Gastroesophageal sphincter (tissue), 4 donors: ENCODE data around the gene ZNF483. TPM values are rescaled to one million over a fixed set of nuclear protein-coding genes. Genes with fewer than 3 reads are reported as not detected.

Source experiments
- ATAC-seq: fragments of 150-250 bp; one replicate; pipeline ENCODE4 v1.9.1; 2016; ENCODE audit warnings: mild to moderate bottlenecking, moderate library complexity
- H3K27ac ChIP-seq, 4 donors: fragments of 200-600 bp; sonication (generic) in 3 of 4; 1 replicate in 3 of 4; 2 replicates in 1 of 4; pipeline ENCODE4 v1.5.1; 2016 to 2019
- H3K27me3 ChIP-seq: fragments of 200-600 bp; sonication (generic); one replicate; pipeline ENCODE4 v1.5.1; 2019
- H3K36me3 ChIP-seq, 2 donors: fragments of 200-600 bp; sonication (generic); one replicate each; pipeline ENCODE4 v1.5.1; 2019; ENCODE audit warnings: control low read depth in 1 of 2
- H3K4me1 ChIP-seq, 3 donors: fragments of 200-600 bp; sonication (generic); 1 replicate in 2 of 3; 2 replicates in 1 of 3; pipeline ENCODE4 v1.5.1; 2016 to 2019; ENCODE audit warnings: control low read depth in 2 of 3
- H3K4me3 ChIP-seq, 2 donors: fragments of 200-600 bp; sonication (generic); one replicate each; pipeline ENCODE4 v1.5.1; 2019; ENCODE audit warnings: mild to moderate bottlenecking in 1 of 2, moderate library complexity in 1 of 2
- H3K9me3 ChIP-seq, 3 donors: fragments of 200-600 bp; sonication (generic); one replicate each; pipeline ENCODE4 v1.5.1; 2017 to 2019; ENCODE audit warnings: control low read depth in 2 of 3
- EP300 ChIP-seq: sonication (generic); formaldehyde crosslinking; IDR thresholded peaks from one replicate; pipeline ENCODE4 v1.6.1; 2017; ENCODE audit warnings: antibody characterized with exemption, mild to moderate bottlenecking
- POLR2A ChIP-seq, 2 donors: fragments of 450-650 bp; IDR thresholded peaks; one replicate each; pipeline ENCODE4 v1.6.1; 2017; ENCODE audit warnings: antibody characterized with exemption in 2 of 2, mild to moderate bottlenecking in 2 of 2, moderate library complexity in 1 of 2
- POLR2AphosphoS5 ChIP-seq: sonication (generic); formaldehyde crosslinking; IDR thresholded peaks from one replicate; pipeline ENCODE4 v1.6.1; 2017; ENCODE audit warnings: antibody characterized with exemption
- WGBS, 2 donors: methylation state at CpG; one replicate each; pipeline ENCODE4 v1.1.5; 2018; ENCODE audit warnings: low coverage in 1 of 2; 5-methylcytosine and 5-hydroxymethylcytosine counted together
- total RNA-seq, 4 donors: library from RNA; depleted of rRNA; stranded (reverse); fragments of >200 nt; gene quantifications; one replicate each; pipeline ENCODE4 v1.1.0, GENCODE V29; 2016
- TF ChIP-seq, protein P1 (sequence below), 4 experiments: fragments of 200-600 bp in 2 of 4; fragments of 450-650 bp in 2 of 4; sonication (generic) in 1 of 4; IDR thresholded peaks; one replicate each; pipeline ENCODE4 v1.5.1; 2017 to 2019; ENCODE audit warnings: antibody characterized with exemption in 4 of 4, mild to moderate bottlenecking in 2 of 4, moderate library complexity in 2 of 4

The ZNF483 gene
- 10 to 100 TPM; 10.8 to 30.5 (median 21.4) TPM for total RNA-seq

DNA sequence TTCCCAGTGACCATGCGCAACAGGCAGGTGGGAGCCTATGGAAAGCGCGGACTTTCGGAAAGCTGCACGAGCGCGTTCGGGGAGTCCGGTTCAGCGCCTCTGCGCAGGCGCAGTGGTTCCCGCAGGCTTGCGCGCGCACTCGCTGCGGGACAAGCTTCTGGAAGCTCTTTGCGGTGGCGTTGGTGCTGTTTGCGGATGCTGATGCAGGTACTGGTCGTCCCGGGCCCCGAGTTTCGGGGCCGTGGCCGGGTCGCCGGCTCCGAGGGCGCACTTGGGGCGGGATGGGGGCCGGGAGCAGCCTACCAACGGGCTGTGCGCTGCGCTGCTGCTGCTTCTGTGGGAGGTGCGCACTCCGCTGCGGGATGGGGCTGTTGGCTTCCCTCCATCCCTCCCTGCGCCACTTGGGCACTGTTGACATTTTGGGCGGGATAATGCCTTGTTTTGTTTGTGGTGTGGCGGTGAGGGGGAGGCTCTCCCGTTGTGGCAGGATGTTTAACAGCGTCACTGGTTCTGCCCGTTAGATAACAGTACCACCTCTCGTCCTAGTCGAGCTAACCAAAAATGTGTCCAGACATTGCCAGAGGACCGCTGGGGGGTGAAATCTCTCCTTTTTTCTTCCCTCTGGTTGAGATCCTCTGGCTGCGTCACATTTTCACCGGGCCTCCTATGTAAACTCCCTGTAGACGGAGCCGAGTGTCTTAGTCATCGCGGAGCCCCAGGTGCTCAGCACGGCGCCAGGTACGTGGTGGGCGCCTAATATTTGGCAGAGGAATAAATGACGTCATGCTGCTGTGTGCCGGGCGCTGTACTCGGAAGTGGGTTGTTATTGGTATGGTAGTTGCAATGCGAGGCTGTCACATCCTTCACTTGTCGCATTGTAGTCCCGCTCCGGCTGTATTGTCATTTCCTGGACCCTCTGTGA is at the start of gene ZNF483:
ZNF483 (plus strand) TSS at position 124 of the 922 bp plus-strand sequence. CDS start 2,217 bp downstream, outside the sequence.
- Histone ChIP-seq H3K9me3 (no peaks in the 10 kb centered on the region), H3K4me3 (peak within 1 kb of the TSS; percentile 61 to 93), H3K36me3 (peaks cover 0 to 30% of the 10 kb centered on the region in 2 donors), H3K4me1 (peaks cover 0 to 20% (median 0%) of the 10 kb centered on the region in 3 donors), H3K27ac (peak within 1 kb of the TSS; percentile 1 to 88 (median 74)), H3K27me3 (no peaks in the 10 kb centered on the region)
- no peak for TF ChIP-seq EP300
- TF ChIP-seq POLR2AphosphoS5, result peak; percentile 52
- TF ChIP-seq, protein P1, sequence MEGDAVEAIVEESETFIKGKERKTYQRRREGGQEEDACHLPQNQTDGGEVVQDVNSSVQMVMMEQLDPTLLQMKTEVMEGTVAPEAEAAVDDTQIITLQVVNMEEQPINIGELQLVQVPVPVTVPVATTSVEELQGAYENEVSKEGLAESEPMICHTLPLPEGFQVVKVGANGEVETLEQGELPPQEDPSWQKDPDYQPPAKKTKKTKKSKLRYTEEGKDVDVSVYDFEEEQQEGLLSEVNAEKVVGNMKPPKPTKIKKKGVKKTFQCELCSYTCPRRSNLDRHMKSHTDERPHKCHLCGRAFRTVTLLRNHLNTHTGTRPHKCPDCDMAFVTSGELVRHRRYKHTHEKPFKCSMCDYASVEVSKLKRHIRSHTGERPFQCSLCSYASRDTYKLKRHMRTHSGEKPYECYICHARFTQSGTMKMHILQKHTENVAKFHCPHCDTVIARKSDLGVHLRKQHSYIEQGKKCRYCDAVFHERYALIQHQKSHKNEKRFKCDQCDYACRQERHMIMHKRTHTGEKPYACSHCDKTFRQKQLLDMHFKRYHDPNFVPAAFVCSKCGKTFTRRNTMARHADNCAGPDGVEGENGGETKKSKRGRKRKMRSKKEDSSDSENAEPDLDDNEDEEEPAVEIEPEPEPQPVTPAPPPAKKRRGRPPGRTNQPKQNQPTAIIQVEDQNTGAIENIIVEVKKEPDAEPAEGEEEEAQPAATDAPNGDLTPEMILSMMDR (IDR thresholded peaks at IDR 0.05), result no peak
- peak; percentile 42 to 47 for TF ChIP-seq POLR2A (IDR thresholded peaks at IDR 0.05)
- ATAC-seq, result peak; percentile 86
- 0% methylated on average over 1 to 12 of the region's 66 CpGs for WGBS, 2 donors

DNA sequence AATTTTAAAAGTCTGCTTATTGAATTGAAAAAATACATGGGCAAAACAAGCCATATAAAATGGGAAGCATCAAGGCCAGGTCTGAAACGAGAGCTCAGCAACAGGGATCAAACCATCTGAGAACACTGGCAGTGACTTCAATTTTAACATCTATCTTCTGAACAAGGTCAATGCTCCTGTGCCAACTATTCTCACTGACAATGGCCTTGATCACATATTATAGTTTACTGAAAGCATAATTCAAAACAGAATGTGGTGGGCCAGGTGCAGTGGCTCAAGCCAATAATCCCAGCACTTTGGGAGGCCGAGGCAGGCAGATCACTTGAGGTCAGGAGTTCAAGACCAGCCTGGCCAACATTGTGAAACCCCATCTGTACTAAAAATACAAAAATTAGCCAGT is 49.8 kb upstream of the ZNF483 start:
- peaks cover 0 to 66% (median 6%) of the 10 kb centered on the region in 3 donors for H3K4me1 ChIP-seq
- TF ChIP-seq, protein P1 (IDR thresholded peaks at IDR 0.05), result no peak
- TF ChIP-seq POLR2AphosphoS5 (no peak), EP300 (no peak), POLR2A (IDR thresholded peaks at IDR 0.05) (no peak)
- ATAC-seq, result no peak
- H3K36me3 ChIP-seq, result no peaks in the 10 kb centered on the region
- H3K9me3 ChIP-seq, result no peaks in the 10 kb centered on the region
- 65 to 66% methylated on average over 2 of the region's 2 CpGs for WGBS, 2 donors
- no peaks in the 10 kb centered on the region for H3K27me3 ChIP-seq
- no peak overlapping the region for H3K4me3 ChIP-seq
- H3K27ac ChIP-seq, result no peak overlapping the region

DNA sequence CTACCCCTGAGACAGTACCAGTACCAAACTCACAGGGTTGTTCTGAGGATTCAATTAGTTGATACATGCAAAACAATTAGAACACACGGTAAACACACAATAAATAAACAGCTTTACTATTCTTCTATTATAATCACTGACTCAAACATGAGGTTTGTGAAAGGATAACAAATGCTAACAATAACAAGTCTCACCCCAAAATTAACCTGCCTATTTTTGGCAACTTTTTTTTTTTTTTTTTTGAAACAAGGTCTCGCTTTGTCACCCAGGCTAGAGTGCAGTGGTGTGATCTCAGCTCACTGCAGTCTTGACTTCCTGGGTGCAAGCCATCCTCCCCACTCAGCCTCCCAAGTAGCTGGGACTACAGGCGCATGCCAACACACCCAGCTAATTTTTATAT is 47.3 kb upstream of the ZNF483 start:
- no peak overlapping the region for H3K4me3 ChIP-seq
- H3K9me3 ChIP-seq, result no peaks in the 10 kb centered on the region
- peaks cover 0 to 80% (median 11%) of the 10 kb centered on the region in 3 donors for H3K4me1 ChIP-seq
- H3K27me3 ChIP-seq, result no peaks in the 10 kb centered on the region
- 83 to 86% methylated on average over 1 to 2 of the region's 3 CpGs for WGBS, 2 donors
- H3K36me3 ChIP-seq, result no peaks in the 10 kb centered on the region
- no peak for ATAC-seq
- no peak for TF ChIP-seq EP300
- H3K27ac ChIP-seq, result no peak overlapping the region

DNA sequence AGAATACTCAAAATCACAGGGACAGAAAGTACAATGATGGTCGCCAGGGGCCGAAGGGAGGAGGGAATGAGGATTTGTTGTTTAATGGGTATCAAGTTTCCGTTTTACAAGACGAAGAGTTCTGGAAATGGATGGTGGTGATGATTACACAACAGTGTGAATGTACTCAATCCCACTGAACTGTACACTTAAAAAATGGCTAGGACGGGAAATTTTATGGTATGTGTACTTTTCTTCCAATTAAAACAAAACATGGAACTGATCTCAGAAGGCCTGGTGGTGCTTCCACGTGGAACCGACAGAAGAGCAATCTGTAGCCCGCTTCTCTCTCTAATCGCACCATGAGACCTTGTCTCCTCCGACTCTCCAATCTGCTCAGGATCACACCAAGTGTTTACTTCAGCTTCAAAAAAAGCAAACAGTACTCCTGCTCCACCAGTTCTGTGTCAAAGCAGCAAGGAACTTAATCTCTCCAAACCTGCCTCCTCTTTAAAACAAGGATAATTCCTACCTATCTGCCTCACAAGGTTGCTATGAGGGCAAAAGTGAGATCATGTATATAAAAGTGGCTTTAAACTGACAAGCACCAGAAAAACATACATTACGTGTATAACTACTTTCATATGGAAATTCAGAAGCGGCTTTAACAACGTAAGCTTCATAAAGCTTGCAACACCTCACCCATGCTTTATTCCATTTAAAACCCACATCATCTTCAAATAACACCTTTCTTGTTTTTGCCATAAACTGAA is 42.9 kb upstream of the ZNF483 start:
- peak overlapping the region; percentile 11 to 100 (median 95) for H3K27ac ChIP-seq
- H3K27me3 ChIP-seq, result no peaks in the 10 kb centered on the region
- WGBS, 2 donors, result 40 to 43% methylated on average over 13 of the region's 13 CpGs
- peaks cover 0 to 58% (median 8%) of the 10 kb centered on the region in 3 donors for H3K4me1 ChIP-seq
- no peak for ATAC-seq
- H3K4me3 ChIP-seq, result peak overlapping the region; percentile 75 to 95
- TF ChIP-seq POLR2AphosphoS5, result no peak
- no peak for TF ChIP-seq EP300
- TF ChIP-seq POLR2A (IDR thresholded peaks at IDR 0.05), result no peak
- TF ChIP-seq, protein P1 (IDR thresholded peaks at IDR 0.05), result no peak
- no peaks in the 10 kb centered on the region for H3K9me3 ChIP-seq
- H3K36me3 ChIP-seq, result no peaks in the 10 kb centered on the region
